GM21825 (cell line): Measurements from ENCODE around the gene NRP1.
A peak's percentile ranks its signal among the peaks of the same experiment; 100 is the strongest.

Source experiments
- ATAC-seq: cut with Tn5 transposase; IDR thresholded peaks from one replicate; pipeline ENCODE4 v1.9.1; 2021; ENCODE audit warnings: mild to moderate bottlenecking, moderate library complexity; ENCODE audit not compliant: unreplicated experiment

The NRP1 gene

DNA sequence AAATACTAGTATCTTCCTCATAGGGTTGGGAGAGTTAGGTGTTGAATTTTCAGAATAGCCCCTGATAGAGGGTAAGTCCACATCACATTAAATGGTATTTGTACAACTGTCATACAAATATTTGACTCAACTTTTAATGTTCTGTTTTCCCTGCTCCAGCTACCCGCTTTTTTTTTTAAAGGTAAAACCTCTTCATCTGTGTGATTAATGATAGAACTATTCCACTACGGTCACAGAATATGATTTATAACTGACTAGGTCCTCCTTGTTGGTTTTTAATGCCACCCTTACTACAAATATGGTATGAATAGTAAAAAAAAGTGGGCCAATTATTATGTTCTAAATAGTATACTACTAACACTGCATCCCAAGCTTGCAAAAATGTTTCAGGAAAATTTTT lies 15.6 kb upstream of the NRP1 start:
- ATAC-seq = no peak

GRCh38 chr10:33349268-33349667 lies 14.8 kb upstream of the NRP1 start:
- no peak for ATAC-seq

DNA sequence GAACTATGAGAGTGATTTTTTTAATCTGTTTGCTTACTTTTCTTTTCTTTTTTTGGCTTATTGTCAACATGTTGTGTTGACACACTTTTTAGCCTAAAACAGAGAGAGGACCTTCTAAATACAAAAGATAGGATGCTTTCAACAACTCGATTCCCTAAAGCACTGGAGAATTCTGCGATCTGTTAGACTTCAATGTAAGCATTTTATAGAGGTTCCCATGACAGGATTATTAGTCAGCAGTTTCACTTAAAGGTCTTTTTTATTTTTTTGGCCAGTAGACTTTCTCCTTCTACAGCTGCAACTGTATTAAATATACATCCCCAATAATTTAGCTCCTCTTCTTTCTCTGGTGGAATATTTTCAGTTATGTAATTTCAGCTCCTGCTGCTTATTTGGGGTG lies 12.7 kb upstream of the NRP1 start:
- no peak for ATAC-seq

- no peak for ATAC-seq
These were observed 10.8 kb upstream of the NRP1 start for GRCh38 chr10:33345236-33345635.

DNA sequence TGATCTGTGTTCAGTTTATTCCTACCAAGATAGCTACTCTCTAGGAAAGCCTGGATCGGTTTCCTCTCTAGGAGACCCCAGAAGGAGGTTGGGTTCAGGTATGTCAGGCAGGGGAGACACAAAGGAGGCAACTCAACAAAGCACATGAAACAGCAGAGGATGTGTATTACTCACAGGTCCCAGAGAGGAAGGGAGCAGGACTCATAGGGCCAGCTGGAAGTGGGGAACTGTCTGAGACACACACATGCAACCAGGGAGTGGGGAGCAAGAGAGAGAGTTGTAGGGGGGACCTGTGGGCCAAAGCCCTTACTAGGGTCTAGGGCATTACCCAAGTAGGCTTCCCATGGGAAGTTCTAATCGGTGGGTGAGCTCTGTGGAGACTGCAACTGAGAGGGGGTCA lies 10.2 kb upstream of the NRP1 start:
- no peak for ATAC-seq

DNA sequence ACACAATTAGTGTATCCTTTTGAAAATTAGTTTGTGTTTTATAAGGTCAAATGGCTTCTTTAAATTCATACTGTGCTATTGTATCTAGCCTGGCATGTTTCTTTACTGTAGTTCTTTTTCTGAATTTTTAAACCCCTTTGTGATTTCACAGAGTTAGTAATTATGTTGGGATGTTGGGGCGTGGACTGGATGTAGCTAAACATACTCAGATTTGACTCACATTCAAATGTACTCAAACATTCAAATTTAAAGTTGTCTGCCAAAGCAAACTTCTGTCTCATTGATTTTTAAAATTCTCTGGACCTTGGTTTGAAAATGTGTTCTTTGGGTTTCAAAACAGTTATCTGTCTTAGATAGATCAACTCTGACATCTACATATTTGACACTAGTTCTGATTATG lies 7.2 kb upstream of the NRP1 start:
- no peak for ATAC-seq

- ATAC-seq = no peak
These were observed 3.0 kb upstream of the NRP1 start for GRCh38 chr10:33337326-33337957.

- ATAC-seq = no peak
These were observed 2.3 kb upstream of the NRP1 start for GRCh38 chr10:33336582-33337325.

GRCh38 chr10:33335801-33336581 lies 1.5 kb upstream of the NRP1 start:
- ATAC-seq = no peak

- no peak for ATAC-seq
These were observed 1.0 kb upstream of the NRP1 start for GRCh38 chr10:33335551-33335800.

GRCh38 chr10:33334805-33335550 lies 511 bp upstream of the NRP1 start:
- no peak for ATAC-seq

- no peak for ATAC-seq
These were observed 986 bp downstream of the NRP1 start for GRCh38 chr10:33333260-33334101.

- no peak for ATAC-seq
These were observed 2.0 kb downstream of the NRP1 start for GRCh38 chr10:33332183-33333065.

GRCh38 chr10:33331379-33331694 lies 3.1 kb downstream of the NRP1 start:
- ATAC-seq = no peak

GRCh38 chr10:33330543-33331378 lies 3.7 kb downstream of the NRP1 start:
- ATAC-seq = peak; percentile 56

DNA sequence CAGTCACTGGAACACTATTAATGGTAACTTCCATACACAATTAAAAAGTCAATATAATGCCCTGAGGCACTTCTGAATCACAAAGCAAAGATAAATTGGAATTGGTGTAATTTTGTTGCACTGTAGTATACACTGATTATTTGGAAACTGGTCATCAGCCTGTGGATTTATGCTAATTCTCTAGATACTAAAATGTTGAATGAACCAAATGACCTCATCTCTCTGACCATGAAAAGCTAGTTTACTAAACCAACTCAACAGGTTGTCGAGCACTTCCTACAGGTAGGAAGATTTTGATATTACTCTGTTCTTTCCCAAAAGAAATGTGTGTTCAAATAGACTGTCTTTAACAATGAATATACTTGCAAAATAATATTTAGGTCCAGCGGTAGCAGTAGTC lies 5.3 kb downstream of the NRP1 start:
- no peak for ATAC-seq

DNA sequence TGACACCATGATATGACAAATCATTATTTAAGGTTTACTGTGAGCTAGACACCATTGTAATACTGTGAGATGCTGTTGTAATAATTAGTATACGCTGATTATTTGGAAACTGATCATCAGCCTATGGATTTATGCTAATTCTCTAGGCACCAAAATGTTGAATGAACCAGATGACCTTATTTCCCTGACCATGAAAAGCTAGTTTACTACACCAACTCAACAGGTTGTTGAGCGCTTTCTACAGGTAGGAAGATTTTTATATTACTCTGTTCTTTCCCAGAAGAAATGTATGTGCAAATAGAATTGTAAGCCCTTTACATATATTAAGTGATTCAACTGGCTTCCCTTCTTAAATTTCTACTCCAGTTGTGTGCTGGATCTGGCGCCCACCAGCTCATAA lies 6.2 kb downstream of the NRP1 start:
- ATAC-seq = no peak

DNA sequence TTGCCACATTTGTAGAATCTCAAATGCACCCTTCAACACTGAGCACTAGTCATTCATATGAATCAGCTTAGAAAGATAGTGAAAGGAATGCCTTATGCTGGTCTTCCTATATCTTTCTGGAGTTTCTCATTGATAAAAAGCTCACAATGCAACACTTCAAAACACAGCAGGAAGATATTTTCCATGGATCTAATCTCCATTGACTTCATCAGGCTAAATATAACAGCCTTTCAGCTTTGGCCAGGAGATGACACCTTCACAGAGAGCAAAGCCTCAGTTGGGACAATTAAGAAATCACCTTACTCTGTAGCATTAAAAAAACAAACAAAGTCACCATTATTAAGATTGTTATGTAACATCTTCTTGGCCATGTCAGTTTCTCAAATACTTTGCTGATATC lies 6.7 kb downstream of the NRP1 start:
- no peak for ATAC-seq

DNA sequence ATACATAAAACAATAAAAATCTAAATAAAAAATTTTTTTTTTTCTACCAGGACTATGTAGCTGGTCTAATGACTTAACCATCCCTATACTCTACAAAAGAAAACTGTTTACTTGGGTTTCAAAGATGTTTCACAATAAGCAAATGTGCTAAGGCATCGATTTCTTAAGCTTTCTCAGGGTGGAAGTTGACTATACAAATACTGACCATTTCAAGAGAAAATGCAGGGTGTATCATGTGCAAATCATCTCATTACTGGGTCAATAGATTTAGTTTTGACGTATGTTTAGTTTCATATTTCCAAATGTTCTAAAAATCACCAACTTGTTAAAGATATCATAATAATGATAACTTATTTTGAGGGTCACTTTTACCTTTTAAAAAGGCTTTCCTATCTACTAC lies 7.5 kb downstream of the NRP1 start:
- ATAC-seq = no peak
